ENCODE data around the gene NSL1.

NSL1 gene

GRCh38 chr1:212700223-212700891 lies 91.2 kb downstream of the NSL1 start:
- H2BK12ac ChIP-seq (ENCODE audit: low read length) = no peak overlapping the region
- peaks cover 3% of the 10 kb centered on the region for H3K9me3 ChIP-seq (ENCODE audit: insufficient read depth, low read depth, low read length)
- peaks cover 13 to 14% of the 10 kb centered on the region in 2 experiments for H3K4me1 ChIP-seq (ENCODE audit: control insufficient read depth in 1 of 2, insufficient read depth in 2 of 2, low read length in 2 of 2)
- H3K27ac ChIP-seq (ENCODE audit: low read depth, low read length) = no peak overlapping the region
- H4K12ac ChIP-seq (ENCODE audit: low read depth, low read length) = no peak overlapping the region
- no peak overlapping the region for H3K23ac ChIP-seq (ENCODE audit: low read length)
- peaks cover 37% of the 10 kb centered on the region for H3K27me3 ChIP-seq (ENCODE audit: insufficient read depth, low read length)
- no peak overlapping the region for H2AK5ac ChIP-seq (ENCODE audit: low read length)
- H3K4ac ChIP-seq (ENCODE audit: low read depth, low read length) = no peak overlapping the region
- no peak overlapping the region for H4K8ac ChIP-seq (ENCODE audit: low read depth, low read length)
- H3K4me3 ChIP-seq (ENCODE audit: low read depth, low read length) = peak overlapping the region; percentile 66
- peak; percentile 26 to 44 for DNase-seq
- WGBS (ENCODE audit: extremely low coverage, insufficient coverage, insufficient read length) = no CpG with 5 or more reads among the region's 56 CpGs
- no peaks in the 10 kb centered on the region for H3K36me3 ChIP-seq (ENCODE audit: control insufficient read depth in 1 of 2, insufficient read depth in 2 of 2, low read length in 2 of 2)
- H3K14ac ChIP-seq (ENCODE audit: low read length) = no peak overlapping the region
- no peak overlapping the region for H2AFZ ChIP-seq (ENCODE audit: insufficient read depth, low read length, poor library complexity)
- no peaks in the 10 kb centered on the region for H3K79me1 ChIP-seq (ENCODE audit: low read length)
- H2BK5ac ChIP-seq (ENCODE audit: low read depth, low read length, poor library complexity) = no peak overlapping the region
- H3K18ac ChIP-seq (ENCODE audit: low read length) = no peak overlapping the region
- no peak overlapping the region for H2BK120ac ChIP-seq (ENCODE audit: insufficient read depth, low read length, poor library complexity)
- H4K91ac ChIP-seq (ENCODE audit: low read depth, low read length) = no peak overlapping the region
- H3K9ac ChIP-seq (ENCODE audit: low read length) = no peak overlapping the region
- H3K79me2 ChIP-seq (ENCODE audit: control insufficient read depth, insufficient read depth, low read length, poor library complexity) = no peaks in the 10 kb centered on the region
- H3K4me2 ChIP-seq (ENCODE audit: low read length) = peak overlapping the region; percentile 92

- no peak within 1 kb of the TSS for H4K8ac ChIP-seq (ENCODE audit: low read depth, low read length)
- peaks cover 37% of the 10 kb centered on the region for H3K27me3 ChIP-seq (ENCODE audit: insufficient read depth, low read length)
- no peak within 1 kb of the TSS for H3K9ac ChIP-seq (ENCODE audit: low read length)
- peak within 1 kb of the TSS; percentile 66 for H3K4me3 ChIP-seq (ENCODE audit: low read depth, low read length)
- H3K79me2 ChIP-seq (ENCODE audit: control insufficient read depth, insufficient read depth, low read length, poor library complexity) = no peaks in the 10 kb centered on the region
- H3K14ac ChIP-seq (ENCODE audit: low read length) = no peak within 1 kb of the TSS
- no peak within 1 kb of the TSS for H2BK5ac ChIP-seq (ENCODE audit: low read depth, low read length, poor library complexity)
- H3K23ac ChIP-seq (ENCODE audit: low read length) = no peak within 1 kb of the TSS
- no peak within 1 kb of the TSS for H2AFZ ChIP-seq (ENCODE audit: insufficient read depth, low read length, poor library complexity)
- H3K18ac ChIP-seq (ENCODE audit: low read length) = no peak within 1 kb of the TSS
- H2AK5ac ChIP-seq (ENCODE audit: low read length) = no peak within 1 kb of the TSS
- no peaks in the 10 kb centered on the region for H3K36me3 ChIP-seq (ENCODE audit: control insufficient read depth in 1 of 2, insufficient read depth in 2 of 2, low read length in 2 of 2)
- H3K9me3 ChIP-seq (ENCODE audit: insufficient read depth, low read depth, low read length) = peaks cover 3% of the 10 kb centered on the region
- H3K79me1 ChIP-seq (ENCODE audit: low read length) = no peaks in the 10 kb centered on the region
- WGBS (ENCODE audit: extremely low coverage, insufficient coverage, insufficient read length) = no CpG with 5 or more reads among the region's 79 CpGs
- H4K12ac ChIP-seq (ENCODE audit: low read depth, low read length) = no peak within 1 kb of the TSS
- H2BK120ac ChIP-seq (ENCODE audit: insufficient read depth, low read length, poor library complexity) = no peak within 1 kb of the TSS
- no peak within 1 kb of the TSS for H3K4ac ChIP-seq (ENCODE audit: low read depth, low read length)
- H3K4me1 ChIP-seq (ENCODE audit: control insufficient read depth in 1 of 2, insufficient read depth in 2 of 2, low read length in 2 of 2) = peaks cover 13 to 14% of the 10 kb centered on the region in 2 experiments
- DNase-seq = peak; percentile 67 to 70
- H3K4me2 ChIP-seq (ENCODE audit: low read length) = peak within 1 kb of the TSS; percentile 92
- H4K91ac ChIP-seq (ENCODE audit: low read depth, low read length) = no peak within 1 kb of the TSS
- H2BK12ac ChIP-seq (ENCODE audit: low read length) = no peak within 1 kb of the TSS
- H3K27ac ChIP-seq (ENCODE audit: low read depth, low read length) = no peak within 1 kb of the TSS
Measured at GRCh38 chr1:212699625-212700222, 91.9 kb downstream of the NSL1 start, which contains the start of gene BATF3. Gene BATF3 (minus strand): TSS chr1:212699840. CDS start chr1:212699762, 78 bp downstream.

- H2AK5ac ChIP-seq (ENCODE audit: low read length) = no peak overlapping the region
- DNase-seq = peak; percentile 45 to 62
- H2BK120ac ChIP-seq (ENCODE audit: insufficient read depth, low read length, poor library complexity) = no peak overlapping the region
- peak overlapping the region; percentile 63 for H3K4me3 ChIP-seq (ENCODE audit: low read depth, low read length)
- H3K14ac ChIP-seq (ENCODE audit: low read length) = no peak overlapping the region
- H3K9ac ChIP-seq (ENCODE audit: low read length) = no peak overlapping the region
- no peak overlapping the region for H3K18ac ChIP-seq (ENCODE audit: low read length)
- H3K4ac ChIP-seq (ENCODE audit: low read depth, low read length) = no peak overlapping the region
- H4K8ac ChIP-seq (ENCODE audit: low read depth, low read length) = no peak overlapping the region
- H3K23ac ChIP-seq (ENCODE audit: low read length) = no peak overlapping the region
- no peak overlapping the region for H2AFZ ChIP-seq (ENCODE audit: insufficient read depth, low read length, poor library complexity)
- no peak overlapping the region for H4K91ac ChIP-seq (ENCODE audit: low read depth, low read length)
- no peaks in the 10 kb centered on the region for H3K79me1 ChIP-seq (ENCODE audit: low read length)
- peaks cover 3% of the 10 kb centered on the region for H3K9me3 ChIP-seq (ENCODE audit: insufficient read depth, low read depth, low read length)
- peaks cover 13 to 14% of the 10 kb centered on the region in 2 experiments for H3K4me1 ChIP-seq (ENCODE audit: control insufficient read depth in 1 of 2, insufficient read depth in 2 of 2, low read length in 2 of 2)
- H3K36me3 ChIP-seq (ENCODE audit: control insufficient read depth in 1 of 2, insufficient read depth in 2 of 2, low read length in 2 of 2) = no peaks in the 10 kb centered on the region
- peak overlapping the region; percentile 92 for H3K4me2 ChIP-seq (ENCODE audit: low read length)
- H3K27me3 ChIP-seq (ENCODE audit: insufficient read depth, low read length) = peaks cover 37% of the 10 kb centered on the region
- H3K79me2 ChIP-seq (ENCODE audit: control insufficient read depth, insufficient read depth, low read length, poor library complexity) = no peaks in the 10 kb centered on the region
- H2BK12ac ChIP-seq (ENCODE audit: low read length) = no peak overlapping the region
- no peak overlapping the region for H2BK5ac ChIP-seq (ENCODE audit: low read depth, low read length, poor library complexity)
- WGBS (ENCODE audit: extremely low coverage, insufficient coverage, insufficient read length) = no CpG with 5 or more reads among the region's 42 CpGs
- H4K12ac ChIP-seq (ENCODE audit: low read depth, low read length) = no peak overlapping the region
- no peak overlapping the region for H3K27ac ChIP-seq (ENCODE audit: low read depth, low read length)
Measured at GRCh38 chr1:212699104-212699624, 92.4 kb downstream of the NSL1 start.

GRCh38 chr1:212698467-212699103 lies 93.0 kb downstream of the NSL1 start:
- Histone ChIP-seq H3K36me3 (ENCODE audit: control insufficient read depth in 1 of 2, insufficient read depth in 2 of 2, low read length in 2 of 2) (no peaks in the 10 kb centered on the region), H2AFZ (ENCODE audit: insufficient read depth, low read length, poor library complexity) (no peak overlapping the region), H4K8ac (ENCODE audit: low read depth, low read length) (no peak overlapping the region), H3K27me3 (ENCODE audit: insufficient read depth, low read length) (peaks cover 37% of the 10 kb centered on the region), H3K79me2 (ENCODE audit: control insufficient read depth, insufficient read depth, low read length, poor library complexity) (no peaks in the 10 kb centered on the region), H4K91ac (ENCODE audit: low read depth, low read length) (no peak overlapping the region), H3K9ac (ENCODE audit: low read length) (no peak overlapping the region), H3K9me3 (ENCODE audit: insufficient read depth, low read depth, low read length) (peaks cover 3% of the 10 kb centered on the region), H3K18ac (ENCODE audit: low read length) (no peak overlapping the region), H3K14ac (ENCODE audit: low read length) (no peak overlapping the region), H2BK12ac (ENCODE audit: low read length) (no peak overlapping the region), H3K23ac (ENCODE audit: low read length) (no peak overlapping the region), H3K4me1 (ENCODE audit: control insufficient read depth in 1 of 2, insufficient read depth in 2 of 2, low read length in 2 of 2) (peaks cover 13 to 14% of the 10 kb centered on the region in 2 experiments), H3K4me2 (ENCODE audit: low read length) (peak overlapping the region; percentile 92), H4K12ac (ENCODE audit: low read depth, low read length) (no peak overlapping the region), H2BK5ac (ENCODE audit: low read depth, low read length, poor library complexity) (no peak overlapping the region), H3K27ac (ENCODE audit: low read depth, low read length) (no peak overlapping the region), H3K79me1 (ENCODE audit: low read length) (no peaks in the 10 kb centered on the region), H2BK120ac (ENCODE audit: insufficient read depth, low read length, poor library complexity) (no peak overlapping the region), H2AK5ac (ENCODE audit: low read length) (no peak overlapping the region), H3K4ac (ENCODE audit: low read depth, low read length) (no peak overlapping the region), H3K4me3 (ENCODE audit: low read depth, low read length) (peak overlapping the region; percentile 63)
- peak; percentile 18 to 32 for DNase-seq
- no CpG with 5 or more reads among the region's 12 CpGs for WGBS (ENCODE audit: extremely low coverage, insufficient coverage, insufficient read length)
